ENCODE data around the gene LRRK1.

The LRRK1 gene

DNA sequence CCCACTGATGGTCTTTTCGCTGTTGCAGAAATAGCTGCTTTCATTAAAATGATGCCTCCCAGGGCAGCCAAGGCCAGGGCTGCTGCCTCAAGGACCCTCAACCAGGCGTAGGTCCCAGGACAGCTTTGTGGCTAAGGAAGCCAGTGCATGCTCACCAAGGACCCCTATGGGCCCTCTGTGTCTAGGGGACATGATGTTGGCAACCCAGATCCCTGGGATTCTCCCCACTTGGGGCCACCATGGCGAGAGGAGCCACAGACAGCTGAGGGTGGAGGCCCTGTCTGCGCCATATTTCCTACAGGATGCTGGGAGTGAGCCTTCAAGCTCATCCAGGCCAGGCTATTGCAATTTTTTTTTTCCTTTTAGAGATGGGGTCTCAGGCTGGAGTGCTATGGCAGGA is 195.5 kb downstream of the LRRK1 start:
- DNase-seq (ENCODE audit: low spot score) = no peak
- in situ Hi-C loops (cut with MboI; ENCODE audit: low sequenced_read_pairs, unreplicated experiment) = no loop called here

GRCh38 chr15:101115393-101115785 is 196.2 kb downstream of the LRRK1 start:
- DNase-seq (ENCODE audit: low spot score) = no peak
- TF ChIP-seq CTCF (IDR thresholded peaks at IDR 0.05; ENCODE audit: borderline replicate concordance, control extremely low read depth, extremely low read depth, insufficient read depth, missing control alignments) = no peak
- in situ Hi-C loops (cut with MboI; ENCODE audit: low sequenced_read_pairs, unreplicated experiment) = no loop called here

More for the DNA sequence above, 195.5 kb downstream of the LRRK1 start:
- TF ChIP-seq CTCF (IDR thresholded peaks at IDR 0.05; ENCODE audit: borderline replicate concordance, control extremely low read depth, extremely low read depth, insufficient read depth, missing control alignments) = no peak

DNA sequence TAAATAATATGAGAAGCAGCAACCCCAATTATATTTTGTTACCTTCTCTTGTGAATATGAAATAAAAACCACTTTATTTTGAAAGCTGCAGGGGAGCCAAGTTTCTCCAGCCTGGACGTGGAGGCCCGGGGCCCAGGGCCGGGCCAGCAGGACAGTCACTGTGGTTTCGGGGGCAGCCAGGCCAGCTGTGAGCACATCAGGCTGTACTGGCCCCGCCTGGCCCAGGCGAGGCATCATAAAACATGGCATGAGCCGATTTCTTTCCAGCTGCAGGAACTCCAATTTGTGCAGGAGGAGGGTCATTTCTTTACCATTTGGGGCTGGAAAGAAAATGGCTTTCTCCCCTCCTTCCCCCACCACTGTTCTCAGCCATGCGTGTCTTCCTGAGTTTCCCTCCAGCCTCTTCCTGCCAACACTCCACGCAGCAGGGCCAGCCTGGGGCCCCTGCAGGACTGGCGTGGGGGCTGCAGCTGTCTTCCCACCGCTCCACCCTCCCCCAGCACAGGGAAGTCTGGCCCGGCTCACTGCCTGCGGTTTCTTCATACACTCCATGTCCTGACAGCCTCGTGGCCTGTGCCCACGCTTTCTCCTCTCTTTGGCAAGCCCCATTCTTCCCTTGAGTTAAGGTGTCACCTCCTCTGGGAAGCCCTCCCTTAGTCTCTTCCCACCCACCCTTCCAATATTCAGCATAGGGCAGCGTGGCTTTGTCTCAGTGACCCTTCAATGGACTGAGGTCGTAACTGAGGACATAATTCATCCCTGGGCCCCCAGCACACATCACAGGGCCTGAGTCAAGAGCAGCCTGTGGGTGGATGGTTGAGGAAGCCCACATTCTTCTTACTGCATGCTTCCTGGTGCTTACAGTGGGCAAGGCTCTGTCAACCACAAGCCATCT is 196.9 kb downstream of the LRRK1 start:
- in situ Hi-C loops (cut with MboI; ENCODE audit: low sequenced_read_pairs, unreplicated experiment) = no loop called here
- no peak for TF ChIP-seq CTCF (IDR thresholded peaks at IDR 0.05; ENCODE audit: borderline replicate concordance, control extremely low read depth, extremely low read depth, insufficient read depth, missing control alignments)
- no peak for DNase-seq (ENCODE audit: low spot score)

DNA sequence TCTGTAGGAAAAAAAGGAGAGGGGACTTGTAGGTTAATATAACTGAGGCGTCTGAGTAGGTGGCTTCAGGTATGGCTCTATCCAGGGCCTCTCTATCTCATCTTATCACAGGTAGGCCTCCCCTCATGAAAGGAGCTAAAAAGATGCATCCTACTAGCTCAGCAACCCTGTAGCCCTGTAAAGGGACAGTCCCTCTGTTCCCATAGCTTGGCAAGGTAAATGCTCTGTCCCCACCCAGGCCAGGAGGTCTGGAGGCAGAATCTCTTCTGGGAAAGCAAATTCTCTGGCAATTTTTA is 197.5 kb downstream of the LRRK1 start:
- in situ Hi-C loops (cut with MboI; ENCODE audit: low sequenced_read_pairs, unreplicated experiment) = no loop called here
- no peak for DNase-seq (ENCODE audit: low spot score)

GRCh38 chr15:101118116-101118515 is 199.0 kb downstream of the LRRK1 start:
- in situ Hi-C loops (cut with MboI; ENCODE audit: low sequenced_read_pairs, unreplicated experiment) = no loop called here
- no peak for DNase-seq (ENCODE audit: low spot score)
- TF ChIP-seq CTCF (IDR thresholded peaks at IDR 0.05; ENCODE audit: borderline replicate concordance, control extremely low read depth, extremely low read depth, insufficient read depth, missing control alignments) = no peak

More for the DNA sequence above, 197.5 kb downstream of the LRRK1 start:
- TF ChIP-seq CTCF (IDR thresholded peaks at IDR 0.05; ENCODE audit: borderline replicate concordance, control extremely low read depth, extremely low read depth, insufficient read depth, missing control alignments) = no peak

DNA sequence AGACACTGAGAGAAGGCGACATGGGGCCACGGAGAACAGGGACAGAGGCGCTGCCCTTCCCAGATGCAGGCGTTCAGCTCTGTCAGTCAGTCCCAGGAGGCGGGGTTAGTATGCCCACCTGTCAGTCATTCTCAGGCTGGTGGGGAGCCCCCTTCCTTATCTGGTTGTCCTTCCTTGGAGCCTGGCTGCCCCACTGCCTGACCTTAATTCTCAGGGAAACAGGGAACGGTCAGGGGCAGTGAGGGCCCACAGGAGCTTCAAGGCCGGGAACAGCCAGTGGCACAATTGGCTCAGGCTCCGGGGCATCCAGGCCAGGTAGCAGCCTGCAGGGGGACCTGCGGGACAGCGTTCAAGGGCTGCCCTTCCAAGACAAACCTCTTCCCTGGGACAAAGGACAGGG is 199.5 kb downstream of the LRRK1 start:
- no peak for DNase-seq (ENCODE audit: low spot score)
- in situ Hi-C loops (cut with MboI; ENCODE audit: low sequenced_read_pairs, unreplicated experiment) = no loop called here

More for the DNA sequence above, 199.5 kb downstream of the LRRK1 start:
- no peak for TF ChIP-seq CTCF (IDR thresholded peaks at IDR 0.05; ENCODE audit: borderline replicate concordance, control extremely low read depth, extremely low read depth, insufficient read depth, missing control alignments)

All from GM13976 (cell line).